ENCODE measurements around the gene CCNB1IP1. TPM values are rescaled to one million over a fixed set of nuclear protein-coding genes. Genes with fewer than 3 reads are reported as not detected.
"Not testable (repeated sequence)": the region's sequence is repeated elsewhere in the genome, so short reads cannot be mapped to it uniquely, and the experiment has no call there.

Gene CCNB1IP1
- total RNA-seq, 3 donors from 2014 or later = 28.9 to 38.0 (median 33.0) TPM

DNA sequence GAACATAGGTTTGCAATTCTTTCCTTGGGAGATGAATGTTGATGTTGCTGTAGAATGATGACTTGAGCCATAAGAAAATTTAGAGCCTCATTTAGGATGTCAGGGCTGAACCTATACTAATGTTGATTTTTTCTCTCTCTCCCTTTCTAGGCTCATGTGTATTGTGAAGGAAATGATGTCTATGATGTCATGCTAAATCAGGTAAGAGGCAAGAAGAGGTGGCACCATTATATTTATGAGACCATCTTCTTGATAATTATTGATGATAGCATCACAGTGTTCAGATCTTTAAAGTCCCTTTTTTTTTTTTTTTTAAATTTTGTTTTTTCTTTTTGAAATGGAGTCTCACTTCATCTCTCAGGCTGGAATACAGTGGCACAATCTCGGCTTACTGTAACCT is 13.6 kb upstream of the CCNB1IP1 start:
- no peak for ATAC-seq
- Mint-ChIP-seq H3K27me3 (ENCODE audit: low read depth) (no peaks in the 10 kb centered on the region), H3K9me3 (no peaks in the 10 kb centered on the region), H3K4me1 (ENCODE audit: low read depth) (peaks cover 10% of the 10 kb centered on the region), H3K4me3 (no peak overlapping the region), H3K36me3 (ENCODE audit: insufficient read depth) (peaks cover 18% of the 10 kb centered on the region)
- DNase-seq = no peak

DNA sequence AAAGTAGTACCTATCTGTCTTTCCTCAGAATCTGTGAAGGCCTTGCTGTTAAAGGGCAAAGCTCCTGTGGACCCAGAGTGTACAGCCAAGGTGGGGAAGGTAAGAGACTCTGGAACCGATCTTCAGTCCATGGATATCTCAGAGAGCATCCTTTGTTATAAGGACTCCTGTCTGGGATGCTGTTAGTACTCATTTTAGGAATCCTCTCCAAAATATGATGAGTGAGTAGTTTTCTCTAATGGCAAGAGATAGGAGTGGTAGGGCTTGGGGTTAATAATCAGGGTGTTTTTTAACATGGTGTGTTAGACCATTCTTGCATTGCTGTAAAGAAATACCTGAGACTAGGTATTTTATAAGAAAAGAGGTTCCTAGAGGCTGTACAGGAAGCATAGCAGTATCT is 12.3 kb upstream of the CCNB1IP1 start:
- Mint-ChIP-seq H3K4me1 (ENCODE audit: low read depth) (peaks cover 10% of the 10 kb centered on the region), H3K9me3 (no peaks in the 10 kb centered on the region), H3K4me3 (no peak overlapping the region), H3K36me3 (ENCODE audit: insufficient read depth) (peaks cover 14% of the 10 kb centered on the region), H3K27me3 (ENCODE audit: low read depth) (no peaks in the 10 kb centered on the region)
- DNase-seq = no peak
- ATAC-seq = no peak

DNA sequence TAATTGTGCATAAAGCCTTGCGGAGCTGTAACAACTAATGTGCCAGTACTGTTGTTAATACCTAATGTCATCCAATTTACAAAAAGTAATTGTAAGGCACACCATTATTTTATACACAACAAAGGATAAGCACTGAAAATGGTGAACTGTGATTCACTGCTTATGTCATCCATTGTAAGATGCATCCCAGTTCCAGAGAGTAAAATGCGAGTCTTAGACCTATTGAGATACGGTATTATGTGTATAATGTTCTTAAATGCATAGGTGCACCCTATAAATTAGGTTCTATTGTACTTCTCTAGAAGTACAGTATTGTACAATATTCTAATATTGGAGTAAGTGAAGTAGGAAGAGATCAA is 10.8 kb upstream of the CCNB1IP1 start:
- peak overlapping the region; percentile 92 for H3K4me3 Mint-ChIP-seq
- ATAC-seq (no peak), DNase-seq (no peak)
- no peaks in the 10 kb centered on the region for H3K27me3 Mint-ChIP-seq (ENCODE audit: low read depth)
- no peaks in the 10 kb centered on the region for H3K9me3 Mint-ChIP-seq
- peaks cover 9% of the 10 kb centered on the region for H3K36me3 Mint-ChIP-seq (ENCODE audit: insufficient read depth)
- H3K4me1 Mint-ChIP-seq (ENCODE audit: low read depth) = peaks cover 10% of the 10 kb centered on the region

DNA sequence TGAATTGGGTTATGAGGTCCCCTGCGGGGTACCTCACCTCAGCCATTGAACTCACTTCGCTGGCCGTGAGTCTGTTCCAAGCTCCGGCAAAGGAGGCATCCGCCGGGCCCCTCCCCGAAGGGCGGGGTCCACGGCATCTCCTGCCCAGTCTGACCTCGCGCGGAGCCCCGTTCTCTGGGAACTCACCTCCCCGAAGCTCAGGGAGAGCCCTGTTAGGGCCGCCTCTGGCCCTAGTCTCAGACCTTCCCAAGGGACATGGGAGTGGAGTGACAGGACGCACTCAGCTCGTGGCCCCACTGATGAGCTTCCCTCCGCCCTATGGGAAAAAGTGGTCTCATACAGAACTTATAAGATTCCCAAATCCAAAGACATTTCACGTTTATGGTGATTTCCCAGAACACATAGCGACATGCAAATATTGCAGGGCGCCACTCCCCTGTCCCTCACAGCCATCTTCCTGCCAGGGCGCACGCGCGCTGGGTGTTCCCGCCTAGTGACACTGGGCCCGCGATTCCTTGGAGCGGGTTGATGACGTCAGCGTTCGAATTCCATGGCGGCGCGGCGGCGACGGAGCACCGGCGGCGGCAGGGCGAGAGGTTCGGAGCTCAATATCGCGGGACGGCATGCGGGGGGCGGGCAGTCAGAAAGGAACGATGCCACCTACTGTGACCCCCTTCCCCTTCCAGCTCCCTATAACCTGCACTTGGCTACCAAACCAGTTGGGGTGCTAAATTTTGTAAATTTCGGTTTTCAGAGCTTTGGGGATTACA is 10.2 kb upstream of the CCNB1IP1 start, which contains the start of gene PARP2:
Gene PARP2, plus strand, starts transcription at position 544 of the 770 bp plus-strand sequence. Its CDS starts 7 bp downstream, at position 551.
- H3K27me3 Mint-ChIP-seq (ENCODE audit: low read depth) = no peaks in the 10 kb centered on the region
- peaks cover 10% of the 10 kb centered on the region for H3K4me1 Mint-ChIP-seq (ENCODE audit: low read depth)
- ATAC-seq (peak; percentile 92 to 95), DNase-seq (peak; percentile 85)
- peak within 1 kb of the TSS; percentile 92 for H3K4me3 Mint-ChIP-seq
- peaks cover 8% of the 10 kb centered on the region for H3K36me3 Mint-ChIP-seq (ENCODE audit: insufficient read depth)
- no peaks in the 10 kb centered on the region for H3K9me3 Mint-ChIP-seq

DNA sequence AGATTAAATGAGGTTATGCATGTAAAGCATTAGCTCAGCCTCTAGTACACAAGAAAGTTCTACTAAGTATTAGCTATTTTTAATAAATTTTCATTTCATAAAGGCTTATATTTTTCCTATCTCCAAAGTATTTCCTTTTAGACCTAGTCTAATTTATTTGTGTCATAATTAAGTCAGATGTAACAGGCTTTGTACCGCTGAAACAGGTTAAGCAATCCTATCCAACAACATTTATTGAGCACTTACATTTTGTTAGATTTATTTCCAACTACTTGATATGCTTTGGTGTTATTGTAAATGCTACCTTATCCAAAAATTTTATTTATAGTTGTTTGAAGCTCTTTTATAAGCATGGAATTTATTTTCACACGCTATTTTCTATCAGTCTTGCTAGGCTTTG is 8.6 kb upstream of the CCNB1IP1 start:
- no peaks in the 10 kb centered on the region for H3K9me3 Mint-ChIP-seq
- H3K4me1 Mint-ChIP-seq (ENCODE audit: low read depth) = peaks cover 10% of the 10 kb centered on the region
- peaks cover 6% of the 10 kb centered on the region for H3K36me3 Mint-ChIP-seq (ENCODE audit: insufficient read depth)
- no peak overlapping the region for H3K4me3 Mint-ChIP-seq
- ATAC-seq (no peak), DNase-seq (no peak)
- H3K27me3 Mint-ChIP-seq (ENCODE audit: low read depth) = no peaks in the 10 kb centered on the region

DNA sequence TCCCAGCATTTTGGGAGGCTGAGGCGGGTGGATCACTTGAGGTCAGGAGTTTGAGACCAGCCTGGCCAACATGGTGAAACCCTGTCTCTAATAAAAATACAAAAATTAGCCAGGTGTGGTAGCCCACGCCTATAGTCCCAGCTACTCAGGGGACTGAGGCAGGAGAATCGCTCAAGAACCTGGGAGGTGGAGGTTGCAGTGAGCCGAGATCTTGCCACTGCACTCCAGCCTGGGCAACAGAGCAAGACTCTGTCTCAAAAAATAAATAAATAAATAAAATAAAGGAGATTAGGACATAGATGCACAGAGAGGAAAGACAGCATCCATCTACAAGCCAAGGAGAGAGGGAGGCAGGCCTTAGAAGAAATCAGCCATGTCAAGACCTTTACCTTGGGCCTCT is 8.0 kb upstream of the CCNB1IP1 start:
- not testable (repeated sequence) for H3K36me3 Mint-ChIP-seq (ENCODE audit: insufficient read depth); H3K4me3 Mint-ChIP-seq; DNase-seq; H3K27me3 Mint-ChIP-seq (ENCODE audit: low read depth); ATAC-seq; H3K9me3 Mint-ChIP-seq
- H3K4me1 Mint-ChIP-seq (ENCODE audit: low read depth) = peaks cover 10% of the 10 kb centered on the region

DNA sequence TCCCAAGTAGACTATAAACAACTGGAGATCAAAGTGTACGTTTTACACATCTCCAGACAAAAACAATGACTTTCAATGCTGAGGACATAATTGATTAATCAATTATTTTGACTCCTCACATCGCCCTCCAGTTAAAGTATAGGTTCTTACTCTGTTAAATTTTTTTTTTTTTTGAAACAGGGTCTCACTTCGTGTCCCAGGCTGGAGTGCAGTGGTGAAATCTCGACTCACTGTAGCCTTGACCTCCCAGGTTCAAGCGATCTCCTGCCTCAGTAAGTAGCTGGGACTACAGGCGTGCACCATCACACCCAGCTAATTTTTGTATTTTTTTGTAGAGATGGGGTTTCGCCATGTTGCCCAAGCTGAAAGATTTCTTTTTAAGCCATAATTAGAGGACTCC is 938 bp upstream of the CCNB1IP1 start:
- no peak for DNase-seq

DNA sequence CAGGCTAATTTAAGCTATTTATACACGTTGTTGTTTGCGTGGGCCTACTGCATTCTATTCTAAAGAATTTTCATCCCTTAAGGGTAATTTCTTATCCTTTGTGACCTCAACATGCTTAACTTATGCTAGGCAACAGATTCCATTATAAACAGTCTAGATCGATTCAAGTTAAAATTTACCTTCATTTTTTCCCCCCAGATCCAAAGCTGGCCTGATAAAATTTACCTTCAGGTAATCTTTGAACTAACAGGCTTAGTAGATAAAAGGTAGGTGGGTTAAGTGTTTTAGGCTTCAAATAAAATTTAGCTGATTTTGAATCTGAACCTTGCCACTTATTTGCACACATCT is 389 bp upstream of the CCNB1IP1 start:
- H3K36me3 Mint-ChIP-seq (ENCODE audit: insufficient read depth) = peaks cover 2% of the 10 kb centered on the region
- no peaks in the 10 kb centered on the region for H3K27me3 Mint-ChIP-seq (ENCODE audit: low read depth)
- DNase-seq (no peak), ATAC-seq (no peak)
- peak overlapping the region; percentile 96 for H3K4me3 Mint-ChIP-seq
- no peaks in the 10 kb centered on the region for H3K9me3 Mint-ChIP-seq
- peaks cover 23% of the 10 kb centered on the region for H3K4me1 Mint-ChIP-seq (ENCODE audit: low read depth)

More for the DNA sequence above, 938 bp upstream of the CCNB1IP1 start:
- Mint-ChIP-seq H3K27me3 (ENCODE audit: low read depth) (no peaks in the 10 kb centered on the region), H3K36me3 (ENCODE audit: insufficient read depth) (peaks cover 2% of the 10 kb centered on the region), H3K4me1 (ENCODE audit: low read depth) (peaks cover 23% of the 10 kb centered on the region), H3K4me3 (peak overlapping the region; percentile 96), H3K9me3 (no peaks in the 10 kb centered on the region)
- ATAC-seq = no peak

DNA sequence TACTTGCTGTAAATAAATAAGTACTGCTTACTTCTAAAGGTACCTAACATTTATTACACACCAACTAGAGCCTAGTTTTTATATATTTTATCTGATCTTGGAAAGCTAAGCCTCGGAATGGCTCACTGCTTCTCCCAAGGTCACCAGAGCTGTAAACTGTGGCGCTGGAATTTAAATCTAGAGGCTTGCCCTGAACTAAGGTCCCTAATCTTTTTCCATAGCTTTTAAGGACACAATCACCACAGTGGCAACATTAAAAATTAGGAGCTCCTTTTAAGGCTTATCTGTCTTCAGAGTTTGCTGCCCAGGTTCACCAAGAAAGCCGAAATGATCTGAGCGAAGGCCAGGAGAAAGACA is 670 bp downstream of the CCNB1IP1 start:
- H3K4me1 Mint-ChIP-seq (ENCODE audit: low read depth) = peaks cover 30% of the 10 kb centered on the region
- no peaks in the 10 kb centered on the region for H3K9me3 Mint-ChIP-seq
- H3K27me3 Mint-ChIP-seq (ENCODE audit: low read depth) = no peaks in the 10 kb centered on the region
- ATAC-seq (no peak), DNase-seq (no peak)
- H3K4me3 Mint-ChIP-seq = peak overlapping the region; percentile 96
- peaks cover 2% of the 10 kb centered on the region for H3K36me3 Mint-ChIP-seq (ENCODE audit: insufficient read depth)

DNA sequence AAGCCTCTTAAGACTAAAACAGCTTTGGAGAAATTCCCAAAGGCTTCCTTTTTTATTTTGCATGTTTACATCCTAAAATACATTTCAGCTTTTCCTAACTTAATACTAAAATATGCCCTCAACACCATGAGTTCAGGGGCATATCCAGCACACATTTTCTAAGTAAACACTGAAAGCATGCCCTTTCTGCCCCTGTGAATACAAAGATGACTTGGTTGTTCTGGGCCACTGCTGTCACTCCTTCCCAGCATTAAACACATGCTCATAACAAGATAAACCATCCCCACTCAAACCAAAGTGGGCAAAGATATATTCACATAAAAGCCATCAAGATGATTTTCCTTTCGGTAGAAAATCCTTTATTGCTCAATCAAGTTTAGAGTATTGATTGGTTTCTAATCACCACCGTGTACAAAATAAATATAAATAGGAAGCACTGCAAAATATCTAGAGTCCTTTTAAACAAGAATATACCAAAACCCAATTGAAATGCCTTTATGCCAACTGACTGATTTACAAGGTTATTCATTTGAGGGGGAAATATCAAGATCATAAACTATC is 1.9 kb downstream of the CCNB1IP1 start:
- peaks cover 2% of the 10 kb centered on the region for H3K36me3 Mint-ChIP-seq (ENCODE audit: insufficient read depth)
- ATAC-seq (no peak), DNase-seq (no peak)
- H3K27me3 Mint-ChIP-seq (ENCODE audit: low read depth) = no peaks in the 10 kb centered on the region
- H3K4me1 Mint-ChIP-seq (ENCODE audit: low read depth) = peaks cover 32% of the 10 kb centered on the region
- peak overlapping the region; percentile 47 for H3K4me3 Mint-ChIP-seq
- no peaks in the 10 kb centered on the region for H3K9me3 Mint-ChIP-seq

DNA sequence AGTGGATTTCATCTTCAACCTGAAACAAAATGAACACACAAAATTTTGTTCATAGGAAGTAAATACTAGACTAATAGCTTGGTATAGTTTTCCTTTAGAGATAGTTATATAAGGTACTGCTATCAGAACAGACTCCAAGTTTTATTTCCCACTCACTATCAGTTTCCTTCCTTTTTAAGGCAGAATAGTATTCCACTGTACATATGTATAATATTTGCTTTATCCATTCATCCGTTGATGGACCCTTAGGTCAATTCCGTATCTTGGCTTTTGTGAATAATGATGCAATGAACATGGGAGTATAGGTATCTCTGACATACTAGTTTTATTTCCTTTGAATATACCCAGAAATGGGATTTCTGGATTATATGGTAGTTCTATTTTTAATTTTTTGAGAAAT is 3.7 kb downstream of the CCNB1IP1 start:
- Mint-ChIP-seq H3K27me3 (ENCODE audit: low read depth) (no peaks in the 10 kb centered on the region), H3K4me1 (ENCODE audit: low read depth) (peaks cover 32% of the 10 kb centered on the region), H3K4me3 (no peak overlapping the region), H3K36me3 (ENCODE audit: insufficient read depth) (peaks cover 6% of the 10 kb centered on the region), H3K9me3 (no peaks in the 10 kb centered on the region)
- ATAC-seq (no peak), DNase-seq (no peak)

DNA sequence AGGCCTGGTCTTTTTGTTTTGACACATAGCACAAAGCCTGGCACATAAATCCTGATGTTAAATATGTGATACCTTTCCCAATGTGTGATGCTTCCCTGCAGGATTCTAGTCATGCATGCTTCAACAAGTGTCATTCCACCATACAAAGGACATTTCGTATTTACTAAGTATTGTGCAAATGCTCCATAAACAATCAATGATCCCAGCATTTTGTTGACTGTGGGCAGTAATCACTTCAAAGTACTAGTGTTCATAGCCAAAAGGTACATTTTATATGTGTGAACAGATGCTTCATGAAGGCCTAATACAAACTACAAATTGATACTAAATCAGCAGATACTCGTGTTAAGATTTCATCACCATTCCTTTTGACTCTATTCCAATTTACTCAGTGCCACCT is 4.4 kb downstream of the CCNB1IP1 start:
- DNase-seq (no peak), ATAC-seq (no peak)
- H3K4me1 Mint-ChIP-seq (ENCODE audit: low read depth) = peaks cover 32% of the 10 kb centered on the region
- no peaks in the 10 kb centered on the region for H3K9me3 Mint-ChIP-seq
- no peaks in the 10 kb centered on the region for H3K27me3 Mint-ChIP-seq (ENCODE audit: low read depth)
- H3K36me3 Mint-ChIP-seq (ENCODE audit: insufficient read depth) = peaks cover 9% of the 10 kb centered on the region
- H3K4me3 Mint-ChIP-seq = no peak overlapping the region

DNA sequence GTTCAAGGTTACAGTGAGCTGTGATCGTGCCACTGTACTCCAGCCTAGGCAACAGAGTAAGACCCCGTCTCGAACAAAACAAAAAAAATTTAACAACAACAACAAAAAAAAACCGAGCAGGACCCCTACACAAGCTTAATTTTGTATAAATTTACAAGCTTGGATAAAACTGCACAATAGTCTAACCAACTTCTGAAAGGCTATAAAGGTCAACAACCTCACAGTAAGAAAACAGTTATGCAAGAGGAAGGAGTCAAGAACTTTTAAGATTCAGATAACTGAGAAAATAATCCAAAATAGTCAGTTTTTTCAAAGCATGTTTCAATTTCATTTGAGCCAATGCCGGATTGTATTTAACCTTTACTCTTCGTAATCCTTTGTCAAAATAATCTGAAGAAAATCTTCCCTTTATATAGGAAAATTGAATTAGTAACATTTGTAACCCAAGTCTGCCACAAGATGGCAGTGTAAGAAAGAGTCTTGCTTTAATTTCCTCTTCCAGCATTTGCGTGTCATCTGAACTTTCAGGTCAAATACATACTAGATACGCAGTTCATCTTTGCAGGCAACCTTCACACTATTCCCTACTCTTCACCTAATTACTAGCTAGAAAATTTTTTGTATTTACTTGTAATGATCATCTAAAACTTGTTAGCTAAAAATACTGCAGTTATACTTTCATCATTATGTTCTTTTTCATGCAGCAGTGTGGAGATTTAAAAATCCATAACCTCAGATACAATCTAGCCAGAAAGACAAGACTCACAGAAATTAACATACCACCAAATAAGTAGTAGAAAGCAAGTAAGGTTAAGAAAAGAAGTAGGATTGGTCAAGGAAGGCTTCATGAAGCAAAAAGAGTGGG is 5.8 kb downstream of the CCNB1IP1 start:
- ATAC-seq = peak; percentile 35 to 63
- Mint-ChIP-seq H3K27me3 (ENCODE audit: low read depth) (no peaks in the 10 kb centered on the region), H3K36me3 (ENCODE audit: insufficient read depth) (peaks cover 13% of the 10 kb centered on the region), H3K4me1 (ENCODE audit: low read depth) (peaks cover 26% of the 10 kb centered on the region), H3K9me3 (no peaks in the 10 kb centered on the region), H3K4me3 (no peak overlapping the region)
- no peak for DNase-seq

DNA sequence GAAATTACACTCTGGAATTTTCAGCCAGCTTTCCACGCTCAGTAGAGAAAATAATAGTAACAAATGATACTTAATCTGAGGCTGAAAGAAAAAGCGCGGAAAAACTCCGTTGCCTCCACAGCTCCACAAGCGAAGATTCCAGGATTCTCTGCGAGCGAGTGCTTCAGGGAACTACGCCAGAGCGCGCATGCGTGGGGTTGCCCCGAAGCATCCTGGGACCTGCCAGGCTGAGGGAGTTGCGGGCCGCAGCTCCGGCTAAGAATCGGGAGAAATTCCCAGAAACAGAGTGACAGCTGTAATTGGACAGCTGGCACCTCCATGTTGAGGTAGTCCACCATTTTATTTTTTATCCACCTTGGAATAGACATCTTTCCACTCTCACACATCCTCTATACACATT is 15.4 kb downstream of the CCNB1IP1 start:
- H3K4me1 Mint-ChIP-seq (ENCODE audit: low read depth) = no peaks in the 10 kb centered on the region
- no peak for ATAC-seq
- H3K4me3 Mint-ChIP-seq = no peak overlapping the region
- DNase-seq = no peak
- no peaks in the 10 kb centered on the region for H3K9me3 Mint-ChIP-seq
- H3K27me3 Mint-ChIP-seq (ENCODE audit: low read depth) = no peaks in the 10 kb centered on the region
- H3K36me3 Mint-ChIP-seq (ENCODE audit: insufficient read depth) = peaks cover 26% of the 10 kb centered on the region

DNA sequence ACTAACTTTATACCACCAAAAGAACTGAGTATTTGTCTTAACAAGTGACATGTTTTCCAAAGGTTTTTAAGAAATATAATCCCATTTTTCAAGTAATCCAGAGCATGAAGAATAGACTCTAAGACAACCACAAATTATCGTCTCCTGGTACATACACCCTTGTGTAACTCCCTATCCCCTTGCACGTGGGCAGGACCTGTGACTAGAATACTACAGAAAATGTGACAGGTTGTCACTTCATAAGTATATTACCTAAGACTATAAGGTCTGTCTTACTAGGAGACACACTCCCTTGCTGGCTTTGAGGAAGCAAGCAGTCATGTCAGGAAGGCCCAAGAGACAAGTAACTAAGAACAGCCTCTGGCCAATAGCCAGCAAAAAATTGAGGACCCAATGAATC is 19.1 kb downstream of the CCNB1IP1 start:
- Mint-ChIP-seq H3K27me3 (ENCODE audit: low read depth) (no peaks in the 10 kb centered on the region), H3K36me3 (ENCODE audit: insufficient read depth) (peaks cover 26% of the 10 kb centered on the region), H3K4me3 (no peak overlapping the region), H3K9me3 (no peaks in the 10 kb centered on the region), H3K4me1 (ENCODE audit: low read depth) (no peaks in the 10 kb centered on the region)
- ATAC-seq = no peak
- DNase-seq = no peak

Measured in activated T-cell treated with anti-CD3 and anti-CD28 coated beads, Interleukin-2, amount 50 U/mL, for 4 hours (primary cell).